Spleen (tissue), 11 donors: ENCODE measurements around the gene TMEM217. TPM values are rescaled to one million over a fixed set of nuclear protein-coding genes. Genes with fewer than 3 reads are reported as not detected.
A peak's percentile ranks its signal among the peaks of the same experiment; 100 is the strongest.

Experiments used
- DNase-seq: peaks from one replicate; pipeline ENCODE4 v3.0.0-alpha.2; 2020
- H3K27ac ChIP-seq, 8 donors: fragments of 200-600 bp; sonication (generic) in 7 of 8; 1 replicate in 4 of 8; 2 replicates in 4 of 8; pipeline versions ENCODE4 v1.5.0 to v1.8.0; 2016 to 2021; ENCODE audit warnings: inconsistent platforms in 4 of 8, mild to moderate bottlenecking in 4 of 8, moderate library complexity in 1 of 8
- H3K27me3 ChIP-seq, 7 donors: fragments of 200-600 bp; sonication (generic) in 6 of 7; replicated peaks in 1 of 7; 1 replicate in 4 of 7; 2 replicates in 3 of 7; pipeline versions ENCODE4 v1.5.0 to v1.8.0; 2016 to 2021; ENCODE audit warnings: inconsistent platforms in 3 of 7, mild to moderate bottlenecking in 1 of 7
- H3K36me3 ChIP-seq, 6 donors: fragments of 200-600 bp; sonication (generic) in 5 of 6; 1 replicate in 4 of 6; 2 replicates in 2 of 6; pipeline versions ENCODE4 v1.5.0 to v1.8.0; 2016 to 2021; ENCODE audit warnings: inconsistent platforms in 2 of 6
- H3K4me1 ChIP-seq, 6 donors: fragments of 200-600 bp; sonication (generic) in 5 of 6; 1 replicate in 3 of 6; 2 replicates in 3 of 6; pipeline versions ENCODE4 v1.5.0 to v1.8.0; 2016 to 2021; ENCODE audit warnings: inconsistent platforms in 3 of 6
- H3K4me3 ChIP-seq, 8 donors: fragments of 200-600 bp; sonication (generic) in 7 of 8; 1 replicate in 4 of 8; 2 replicates in 4 of 8; pipeline versions ENCODE4 v1.5.0 to v1.8.0; 2016 to 2021; ENCODE audit warnings: inconsistent platforms in 4 of 8, mild to moderate bottlenecking in 4 of 8, moderate library complexity in 2 of 8
- H3K9me3 ChIP-seq, 8 donors: fragments of 200-600 bp; sonication (generic) in 7 of 8; 1 replicate in 4 of 8; 2 replicates in 4 of 8; pipeline versions ENCODE4 v1.5.0 to v1.8.0; 2016 to 2021; ENCODE audit warnings: inconsistent platforms in 4 of 8
- POLR2A ChIP-seq, 3 donors: fragments of 450-650 bp; IDR thresholded peaks; one replicate each; pipeline ENCODE4 v1.5.1; 2017; ENCODE audit warnings: antibody characterized with exemption in 3 of 3, mild to moderate bottlenecking in 1 of 3
- POLR2AphosphoS5 ChIP-seq, 3 donors: sonication (generic); formaldehyde crosslinking; IDR thresholded peaks; one replicate each; pipeline ENCODE4 v1.5.1; 2017; ENCODE audit warnings: antibody characterized with exemption in 3 of 3
- WGBS, 5 donors: extraction: QIAGEN DNeasy Blood & Tissue Kit in 3 of 5; methylation state at CpG; one replicate each; pipeline versions ENCODE4 v1.1.5 to v1.1.7; 2013 to 2018; 5-methylcytosine and 5-hydroxymethylcytosine counted together
- intact Hi-C: fragments of 100-400 bp; cut with DNase I; formaldehyde crosslinking; loops from one replicate; pipeline ENCODE4 v1.15.0; 2023; ENCODE audit warnings: low total_unique reads
- polyA plus RNA-seq, 3 donors: library from polyadenylated mRNA; stranded (reverse); fragments of 200-250 nt; gene quantifications; one replicate each; pipeline ENCODE4 v1.2.1, GENCODE V29; 2013
- total RNA-seq, 7 donors: library from RNA; depleted of rRNA in 3 of 7; stranded (reverse); fragments of >200 nt in 3 of 7; fragmentation: NEBNext Ultra II Directional in 4 of 7; extraction: Animal tissue kit (Norgen Biotek cat#: 25700) in 4 of 7; gene quantifications; one replicate each; pipeline versions ENCODE4 v1.1.0 to v1.2.1, GENCODE V29; 2016 to 2021
- TF ChIP-seq, protein P1 (sequence below), 11 experiments: fragments of 200-600 bp in 7 of 11; fragments of 450-650 bp in 4 of 11; sonication (generic) in 4 of 11; IDR thresholded peaks in 8 of 11; conservative IDR thresholded peaks in 3 of 11; 1 replicate in 7 of 11; 2 replicates in 4 of 11; pipeline versions ENCODE4 v1.4.0 to v1.8.0; 2016 to 2021; ENCODE audit warnings: antibody characterized with exemption in 11 of 11, inconsistent platforms in 4 of 11, mild to moderate bottlenecking in 1 of 11
- donor health status: healthy with polysubstance abuse.
- donor health status: DM: no; HTN: no; CAD: no; lungs with moderate emphysema.
- donor health status: DM: no; HTN: no; CAD: no.
- donor health status: Bipolar disorder and iron deficiency.
- donor health status: healthy.
- donor health status: DM: no; HTN: no; CAD: no.
- donor health status: DM: yes; HTN: yes; CAD: no.

Gene TMEM217
- total and polyA plus RNA-seq, 10 donors, result 0.32 to 2.3 (median 0.83) TPM; not detected in 2

DNA sequence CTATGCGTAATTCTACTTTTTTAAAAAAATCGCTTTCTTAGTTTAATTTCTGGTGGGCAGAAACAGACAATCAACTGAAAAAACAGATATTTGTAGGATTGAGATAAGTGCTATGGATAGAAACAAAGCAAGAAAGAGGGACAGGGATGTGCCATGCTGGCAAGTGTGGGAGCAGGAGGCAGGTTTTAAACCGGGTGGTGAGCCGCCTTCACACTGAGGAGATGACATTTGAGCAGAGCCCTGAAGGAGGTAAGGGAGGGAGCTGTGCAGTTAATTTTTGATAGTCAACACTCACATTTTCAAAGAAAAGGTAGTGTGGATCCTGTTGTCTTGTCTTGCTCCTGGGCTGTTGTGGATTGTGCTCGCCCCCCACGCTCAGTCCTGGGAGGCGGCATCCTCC, 46.8 kb upstream of the TMEM217 start:
- WGBS, 5 donors, result 93 to 98% (median 97%) methylated on average over 7 of the region's 7 CpGs
- TF ChIP-seq POLR2A (IDR thresholded peaks at IDR 0.05) (no peak), POLR2AphosphoS5 (IDR thresholded peaks at IDR 0.05) (no peak)
- TF ChIP-seq, protein P1, sequence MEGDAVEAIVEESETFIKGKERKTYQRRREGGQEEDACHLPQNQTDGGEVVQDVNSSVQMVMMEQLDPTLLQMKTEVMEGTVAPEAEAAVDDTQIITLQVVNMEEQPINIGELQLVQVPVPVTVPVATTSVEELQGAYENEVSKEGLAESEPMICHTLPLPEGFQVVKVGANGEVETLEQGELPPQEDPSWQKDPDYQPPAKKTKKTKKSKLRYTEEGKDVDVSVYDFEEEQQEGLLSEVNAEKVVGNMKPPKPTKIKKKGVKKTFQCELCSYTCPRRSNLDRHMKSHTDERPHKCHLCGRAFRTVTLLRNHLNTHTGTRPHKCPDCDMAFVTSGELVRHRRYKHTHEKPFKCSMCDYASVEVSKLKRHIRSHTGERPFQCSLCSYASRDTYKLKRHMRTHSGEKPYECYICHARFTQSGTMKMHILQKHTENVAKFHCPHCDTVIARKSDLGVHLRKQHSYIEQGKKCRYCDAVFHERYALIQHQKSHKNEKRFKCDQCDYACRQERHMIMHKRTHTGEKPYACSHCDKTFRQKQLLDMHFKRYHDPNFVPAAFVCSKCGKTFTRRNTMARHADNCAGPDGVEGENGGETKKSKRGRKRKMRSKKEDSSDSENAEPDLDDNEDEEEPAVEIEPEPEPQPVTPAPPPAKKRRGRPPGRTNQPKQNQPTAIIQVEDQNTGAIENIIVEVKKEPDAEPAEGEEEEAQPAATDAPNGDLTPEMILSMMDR (IDR thresholded peaks at IDR 0.05 in 8 of 11, conservative IDR thresholded peaks at IDR 0.05 in 3 of 11), result no peak

DNA sequence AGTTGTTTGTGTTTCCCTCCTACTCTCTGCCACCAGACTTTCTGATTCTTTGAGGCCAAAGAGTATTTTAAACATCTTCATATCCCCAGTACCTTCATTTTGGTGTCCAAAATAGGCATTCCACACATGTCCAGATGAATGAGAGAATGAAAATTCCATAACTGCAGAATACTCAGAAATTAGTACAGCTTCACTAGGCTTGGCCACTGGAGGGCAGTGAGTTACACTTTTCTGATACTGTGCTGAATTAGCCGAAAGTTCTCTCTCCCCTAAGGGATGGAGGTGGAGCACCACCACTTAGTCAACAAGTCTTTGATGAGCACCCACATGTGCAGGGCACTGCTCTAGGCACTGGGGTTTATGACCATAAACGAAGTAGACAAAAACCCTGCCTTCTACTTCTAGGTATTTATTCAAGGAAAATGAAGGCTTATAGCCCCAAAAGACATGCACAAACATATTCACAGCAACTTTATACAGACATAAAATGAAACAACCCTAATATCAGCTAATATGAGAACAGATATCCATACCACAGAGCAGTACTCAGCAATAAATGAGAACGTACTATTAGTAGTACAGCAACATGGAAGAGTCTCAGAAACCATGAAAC, 46.1 kb upstream of the TMEM217 start:
- Histone ChIP-seq H3K36me3 (peaks cover 0 to 90% (median 26%) of the 10 kb centered on the region in 6 donors), H3K4me3 (no peak overlapping the region), H3K27me3 (no peaks in the 10 kb centered on the region), H3K27ac (no peak overlapping the region), H3K4me1 (no peaks in the 10 kb centered on the region), H3K9me3 (no peaks in the 10 kb centered on the region)
- DNase-seq, result no peak
- 51 to 63% (median 54%) methylated on average over 3 of the region's 3 CpGs for WGBS, 5 donors
- intact Hi-C loops, result no loop called here
- TF ChIP-seq POLR2A (IDR thresholded peaks at IDR 0.05) (no peak), POLR2AphosphoS5 (IDR thresholded peaks at IDR 0.05) (no peak)
- TF ChIP-seq, protein P1 (IDR thresholded peaks at IDR 0.05 in 8 of 11, conservative IDR thresholded peaks at IDR 0.05 in 3 of 11), result peak in 2 of 11 experiments; percentile 10 to 22

More for the DNA sequence above, 46.8 kb upstream of the TMEM217 start:
- no peak overlapping the region for H3K4me3 ChIP-seq
- peaks cover 0 to 88% (median 26%) of the 10 kb centered on the region in 6 donors for H3K36me3 ChIP-seq
- H3K4me1 ChIP-seq, result no peaks in the 10 kb centered on the region
- no peaks in the 10 kb centered on the region for H3K9me3 ChIP-seq
- DNase-seq, result no peak
- H3K27ac ChIP-seq, result no peak overlapping the region
- intact Hi-C loops, result no loop called here
- no peaks in the 10 kb centered on the region for H3K27me3 ChIP-seq

DNA sequence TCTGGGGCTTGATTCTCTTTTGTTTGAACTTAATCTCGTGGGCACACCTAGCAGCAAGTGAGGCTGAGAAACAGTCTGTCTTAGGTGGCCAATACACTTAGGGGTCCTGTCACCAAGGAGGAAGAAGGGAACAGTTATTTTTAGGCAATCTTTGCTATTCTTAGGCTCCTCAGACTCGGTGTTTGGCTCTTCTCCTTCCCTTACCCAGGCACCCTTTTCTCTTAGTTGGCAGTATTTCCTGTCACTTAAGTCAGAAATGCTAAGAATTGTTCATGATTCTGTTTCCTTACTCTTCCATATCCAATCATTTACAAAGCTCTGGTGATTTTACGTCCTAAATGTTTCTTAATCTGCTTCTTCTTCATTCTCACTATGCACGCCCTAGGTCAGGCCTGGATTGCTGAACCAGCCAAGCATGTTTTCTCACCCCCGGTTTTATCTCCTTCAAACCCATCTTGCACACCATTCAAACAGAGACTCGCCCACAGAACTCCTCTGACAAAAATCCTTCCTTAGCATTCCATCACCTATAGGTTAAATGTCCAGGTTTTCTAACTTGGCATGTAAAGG, 45.2 kb upstream of the TMEM217 start:
- H3K4me1 ChIP-seq, result no peaks in the 10 kb centered on the region
- no peak for DNase-seq
- H3K4me3 ChIP-seq, result no peak overlapping the region
- no peaks in the 10 kb centered on the region for H3K27me3 ChIP-seq
- intact Hi-C loops, result no loop called here
- H3K36me3 ChIP-seq, result peaks cover 0 to 90% (median 26%) of the 10 kb centered on the region in 6 donors
- TF ChIP-seq POLR2AphosphoS5 (IDR thresholded peaks at IDR 0.05) (no peak), POLR2A (IDR thresholded peaks at IDR 0.05) (no peak)
- TF ChIP-seq, protein P1 (IDR thresholded peaks at IDR 0.05 in 8 of 11, conservative IDR thresholded peaks at IDR 0.05 in 3 of 11), result no peak
- H3K9me3 ChIP-seq, result no peaks in the 10 kb centered on the region
- 60 to 72% (median 67%) methylated on average over 6 of the region's 6 CpGs for WGBS, 5 donors
- H3K27ac ChIP-seq, result no peak overlapping the region

DNA sequence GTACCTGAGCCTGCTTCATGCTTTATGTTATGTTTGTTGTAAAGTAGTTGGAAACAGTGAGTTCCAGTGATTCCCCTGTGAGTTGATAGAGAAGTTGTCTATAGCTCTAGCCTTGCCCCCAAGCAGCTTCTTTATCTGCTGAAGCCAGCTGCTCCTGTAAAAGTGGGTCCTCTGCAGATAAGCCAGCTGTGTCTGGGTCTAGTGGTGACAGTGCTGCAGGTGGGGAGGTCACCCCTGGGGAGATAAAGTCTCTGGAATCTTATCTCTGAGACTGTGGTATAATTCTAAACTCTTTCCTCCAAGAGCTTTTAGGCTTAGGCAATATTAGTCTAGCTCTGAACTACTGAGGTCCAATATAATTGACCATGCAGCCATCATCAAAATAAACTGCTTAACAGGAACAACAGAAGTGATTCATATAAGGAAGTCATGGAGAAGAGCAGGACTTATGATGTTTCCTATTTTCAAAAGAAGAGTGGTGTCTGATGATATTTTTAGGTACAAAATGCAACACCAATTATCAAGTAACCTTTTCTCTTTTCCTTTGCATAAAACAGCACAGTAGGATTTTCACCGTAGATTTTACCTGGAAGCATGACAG, 44.2 kb upstream of the TMEM217 start:
- Histone ChIP-seq H3K9me3 (no peaks in the 10 kb centered on the region), H3K27me3 (no peaks in the 10 kb centered on the region), H3K4me1 (no peaks in the 10 kb centered on the region), H3K36me3 (peaks cover 0 to 92% (median 26%) of the 10 kb centered on the region in 6 donors), H3K27ac (no peak overlapping the region), H3K4me3 (no peak overlapping the region)
- DNase-seq, result no peak
- TF ChIP-seq, protein P1 (IDR thresholded peaks at IDR 0.05 in 8 of 11, conservative IDR thresholded peaks at IDR 0.05 in 3 of 11), result no peak
- no peak for TF ChIP-seq POLR2AphosphoS5 (IDR thresholded peaks at IDR 0.05)
- TF ChIP-seq POLR2A (IDR thresholded peaks at IDR 0.05), result no peak
- 79 to 92% (median 88%) methylated on average over 1 of the region's 1 CpG for WGBS, 5 donors
- intact Hi-C loops, result no loop called here
